HS-5 (cell line): ENCODE measurements around the gene CHMP2A.

Experiments
- DNase-seq: peaks from one replicate; pipeline ENCODE4 v3.0.0-alpha.2; 2012; ENCODE audit warnings: low read depth

Gene CHMP2A

GRCh38 chr19:58569943-58570670 is 15.2 kb upstream of the CHMP2A start:
- DNase-seq: no peak

GRCh38 chr19:58569191-58569942 is 14.5 kb upstream of the CHMP2A start:
- DNase-seq: no peak

- no peak for DNase-seq
These were observed 13.7 kb upstream of the CHMP2A start for GRCh38 chr19:58568453-58569130.

GRCh38 chr19:58566989-58567388 is 12.1 kb upstream of the CHMP2A start:
- no peak for DNase-seq

GRCh38 chr19:58563823-58564222 is 8.9 kb upstream of the CHMP2A start:
- DNase-seq: no peak

- no peak for DNase-seq
These were observed 8.2 kb upstream of the CHMP2A start for GRCh38 chr19:58563034-58563573.

GRCh38 chr19:58562122-58563033 is 7.5 kb upstream of the CHMP2A start:
- DNase-seq: no peak

- DNase-seq: no peak
These were observed 6.6 kb upstream of the CHMP2A start for GRCh38 chr19:58561373-58562121.

GRCh38 chr19:58560921-58561320 is 6.0 kb upstream of the CHMP2A start:
- DNase-seq: no peak

- DNase-seq: no peak
These were observed 5.3 kb upstream of the CHMP2A start for GRCh38 chr19:58560007-58560887.

GRCh38 chr19:58559275-58560006 is 4.5 kb upstream of the CHMP2A start:
- DNase-seq: no peak

GRCh38 chr19:58558623-58559274 is 3.8 kb upstream of the CHMP2A start:
- peak; percentile 69 for DNase-seq

GRCh38 chr19:58558066-58558622 is 3.2 kb upstream of the CHMP2A start, which contains the start of gene UBE2M:
Gene UBE2M (minus strand): TSS chr19:58558611. CDS start chr19:58558381, 230 bp downstream.
- DNase-seq: no peak

GRCh38 chr19:58557221-58558065 is 2.5 kb upstream of the CHMP2A start:
- no peak for DNase-seq

- no peak for DNase-seq
These were observed 1.8 kb upstream of the CHMP2A start for GRCh38 chr19:58556622-58557220.

GRCh38 chr19:58555920-58556621 is 1.2 kb upstream of the CHMP2A start:
- DNase-seq: no peak
